ENCODE data around the gene TAOK1.

TAOK1 gene

DNA sequence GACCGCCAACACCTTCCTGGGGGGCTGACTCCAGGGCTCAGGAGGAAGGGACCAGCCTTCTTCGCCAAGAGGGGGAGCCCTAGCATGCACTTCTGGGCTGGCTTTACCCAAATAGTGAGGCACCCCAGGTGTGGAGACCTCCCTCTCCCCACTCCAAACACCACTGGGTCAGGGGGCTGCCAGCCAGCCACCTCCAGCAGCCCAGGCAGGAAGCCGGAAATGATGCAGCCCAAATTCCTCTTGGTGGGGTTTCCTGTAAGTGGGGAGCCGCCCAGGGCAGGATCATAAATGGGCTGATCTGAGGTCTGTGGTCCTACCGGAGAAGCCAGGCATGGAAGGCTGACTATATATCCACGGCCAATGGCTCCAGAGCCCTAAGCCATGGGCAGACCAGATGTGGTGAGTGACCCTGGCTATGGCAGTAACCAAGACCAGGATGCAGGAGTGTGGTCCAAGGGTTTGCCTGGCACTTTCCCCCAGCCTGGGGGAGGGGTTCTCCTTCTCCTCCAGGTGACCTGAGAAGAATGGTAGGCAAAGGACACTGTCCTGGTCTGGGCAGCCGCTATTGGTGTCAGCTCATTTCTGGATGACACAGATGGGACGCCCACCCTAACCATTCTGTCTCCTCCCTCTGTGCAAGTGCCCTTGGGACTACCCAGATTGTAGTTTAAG is 195.1 kb downstream of the TAOK1 start:
- DNase-seq = peak; percentile 25

DNA sequence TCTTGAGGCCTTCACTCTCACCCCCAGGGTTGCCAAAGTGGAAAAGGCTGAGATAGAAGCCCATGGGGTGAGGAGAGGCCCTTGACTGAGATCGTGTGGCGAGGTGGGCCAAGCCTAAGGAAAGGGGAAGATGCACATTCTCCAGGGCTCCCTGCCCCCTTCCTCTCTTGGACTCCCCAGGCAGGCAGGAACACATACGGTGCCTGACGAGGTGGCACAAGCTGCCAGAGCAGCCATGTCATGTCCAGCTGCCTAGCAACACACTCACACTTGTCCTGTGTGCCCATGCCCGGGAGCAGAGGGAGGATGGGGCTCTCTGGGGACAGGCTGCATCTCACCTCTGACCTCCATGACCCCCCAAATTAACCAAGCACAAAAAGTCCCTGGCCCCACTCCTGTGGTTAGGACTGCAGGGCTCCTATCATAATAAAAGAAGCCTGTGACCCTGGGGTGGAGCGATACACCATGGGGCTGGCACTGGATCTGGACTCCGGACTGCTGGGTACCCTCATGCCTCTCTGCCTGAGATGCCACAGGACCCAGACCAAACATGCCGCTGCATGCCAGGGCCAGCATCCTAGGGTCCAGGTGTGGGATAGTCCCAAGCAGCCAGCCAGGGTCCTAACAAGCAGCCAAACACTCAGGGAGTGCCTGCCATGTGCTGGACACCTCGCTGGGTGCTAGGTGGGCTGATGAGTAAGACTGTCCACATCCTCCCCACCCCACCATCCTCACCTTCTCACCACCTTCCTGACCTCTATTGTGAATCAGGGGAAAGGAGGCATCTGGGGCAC is 196.7 kb downstream of the TAOK1 start:
- DNase-seq = no peak

DNA sequence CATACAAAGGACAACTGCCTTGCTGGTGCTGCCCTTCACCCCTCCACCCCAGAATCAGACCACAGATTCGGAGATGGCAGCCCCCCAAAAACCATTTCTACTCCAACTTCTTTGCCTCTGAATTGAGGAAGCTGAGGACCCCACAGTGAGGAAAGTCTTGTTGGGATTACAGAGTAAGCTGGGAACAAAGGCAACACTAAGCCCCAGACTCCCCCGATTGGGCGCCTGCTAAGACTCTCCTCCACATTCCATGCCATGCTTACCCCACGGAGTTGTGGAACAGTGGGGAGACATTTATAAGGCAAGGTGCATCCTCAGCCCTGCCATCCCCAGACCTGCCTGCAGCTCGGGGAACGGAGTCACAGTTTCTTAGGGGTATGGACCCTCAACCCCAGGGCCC is 197.4 kb downstream of the TAOK1 start:
- DNase-seq = no peak

DNA sequence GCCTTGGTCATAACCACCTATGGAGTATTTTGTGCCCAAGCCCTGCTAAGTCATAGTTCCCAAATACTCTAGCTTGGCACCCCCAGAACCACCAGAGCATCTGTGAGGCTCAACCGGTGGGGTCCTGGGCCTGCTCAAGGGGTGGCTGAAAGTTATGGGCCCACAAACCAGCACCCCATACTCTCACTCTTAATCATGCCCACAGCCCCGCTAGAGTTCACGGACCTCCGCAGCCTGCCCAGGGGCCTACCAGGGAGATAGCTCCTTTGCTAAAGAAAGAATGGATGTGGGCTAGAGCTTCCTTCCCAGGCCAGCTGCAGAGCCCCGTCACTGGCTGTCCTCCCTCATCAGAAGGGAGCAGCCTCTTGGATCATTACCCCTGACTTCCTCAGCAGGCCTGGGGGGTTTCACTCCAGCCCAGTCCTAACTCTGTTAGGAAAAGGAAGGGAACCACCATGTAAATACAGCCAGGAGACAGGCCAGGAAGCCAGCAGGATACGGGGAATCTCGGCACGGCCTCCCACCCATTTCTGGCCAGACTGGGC is 197.9 kb downstream of the TAOK1 start:
- no peak for DNase-seq

DNA sequence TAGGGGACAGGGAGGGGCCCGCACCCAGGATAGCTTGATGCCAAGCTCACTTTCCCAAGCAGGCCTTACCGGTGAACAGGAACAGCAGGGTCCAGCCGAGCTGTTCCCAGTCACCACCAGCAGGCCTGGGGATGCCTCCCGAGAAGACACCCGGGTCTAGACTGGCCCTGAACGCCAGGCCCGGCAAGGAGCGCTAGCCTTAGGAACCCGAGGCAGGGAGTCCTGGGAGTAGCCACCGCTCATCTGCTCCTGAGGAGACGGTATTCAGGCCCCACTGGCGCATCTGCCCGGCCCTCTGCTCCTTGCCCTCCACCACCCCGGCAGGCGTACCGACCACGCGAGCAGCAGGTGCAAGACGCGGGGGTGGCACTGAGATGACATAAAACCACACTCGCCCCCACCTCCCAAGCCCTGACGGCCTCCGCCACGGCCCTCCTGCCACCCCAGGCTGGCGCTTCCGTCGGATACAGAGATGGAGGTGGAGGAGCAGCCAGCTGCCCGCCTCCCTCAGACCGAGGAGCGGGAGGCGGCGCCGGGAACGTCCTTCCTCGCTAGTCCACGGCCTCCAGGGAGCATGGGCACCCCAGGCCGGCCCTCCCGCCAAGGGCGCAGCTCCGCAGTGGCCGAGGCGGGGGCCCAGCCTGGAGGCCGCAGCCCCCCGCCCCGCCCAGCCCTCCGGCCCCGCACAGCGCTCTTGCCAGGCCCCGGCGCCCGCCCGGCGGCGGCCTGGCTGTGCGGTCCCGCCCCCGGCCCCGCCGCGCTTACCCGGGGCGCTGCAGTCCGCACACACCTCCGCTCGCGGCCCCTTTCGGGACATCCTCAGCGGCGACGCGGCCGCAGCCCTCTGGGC is 198.6 kb downstream of the TAOK1 start:
- DNase-seq = peak; percentile 37

DNA sequence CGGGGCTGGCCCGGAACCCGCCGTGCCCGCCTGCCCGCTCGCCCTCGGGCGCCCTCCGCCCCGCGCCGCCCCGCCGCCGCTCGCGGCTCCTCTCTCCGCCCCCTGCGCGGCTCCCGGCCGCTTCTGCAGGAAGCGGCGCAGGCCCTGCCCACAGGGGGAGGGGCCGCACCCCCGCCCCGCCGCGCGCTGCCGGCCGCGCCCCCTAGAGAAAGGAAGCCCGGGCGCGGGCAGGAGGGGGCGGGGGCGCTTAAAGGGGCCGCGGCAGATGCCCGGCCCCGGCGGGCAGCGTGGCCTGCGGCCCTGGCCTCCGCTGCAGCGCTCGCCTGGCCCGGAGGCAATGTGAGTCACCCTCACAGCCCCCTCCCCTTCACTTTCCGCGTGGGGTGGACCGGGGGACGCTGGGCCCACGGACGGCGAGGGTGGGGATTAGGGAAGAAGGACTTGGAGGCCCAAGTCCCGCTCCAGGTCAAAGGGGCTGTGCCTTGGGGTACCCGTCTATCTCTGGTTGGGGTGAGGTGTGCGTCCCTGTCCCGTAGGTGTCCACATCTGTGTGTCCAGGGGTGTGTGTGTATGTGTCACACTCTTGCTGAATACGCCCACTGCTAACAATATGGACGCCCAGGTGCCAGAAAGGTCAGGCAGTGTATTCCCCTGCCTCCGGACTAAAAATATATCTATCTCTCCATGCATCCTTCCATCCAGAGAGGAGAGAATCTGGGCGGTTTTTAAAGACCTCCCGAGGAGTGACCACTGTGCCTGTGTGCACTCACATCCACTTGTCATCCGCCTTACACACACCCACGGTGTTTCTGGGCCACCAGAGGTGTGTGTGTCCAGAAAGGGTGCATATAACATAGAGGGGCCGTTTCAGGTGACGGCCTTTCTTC is 199.6 kb downstream of the TAOK1 start, which contains the start of gene GIT1:
Gene GIT1, minus strand, starts transcription at position 125 of the 887 bp plus-strand sequence. CDS start 270 bp downstream, outside the sequence.
- DNase-seq = peak; percentile 81

DNA sequence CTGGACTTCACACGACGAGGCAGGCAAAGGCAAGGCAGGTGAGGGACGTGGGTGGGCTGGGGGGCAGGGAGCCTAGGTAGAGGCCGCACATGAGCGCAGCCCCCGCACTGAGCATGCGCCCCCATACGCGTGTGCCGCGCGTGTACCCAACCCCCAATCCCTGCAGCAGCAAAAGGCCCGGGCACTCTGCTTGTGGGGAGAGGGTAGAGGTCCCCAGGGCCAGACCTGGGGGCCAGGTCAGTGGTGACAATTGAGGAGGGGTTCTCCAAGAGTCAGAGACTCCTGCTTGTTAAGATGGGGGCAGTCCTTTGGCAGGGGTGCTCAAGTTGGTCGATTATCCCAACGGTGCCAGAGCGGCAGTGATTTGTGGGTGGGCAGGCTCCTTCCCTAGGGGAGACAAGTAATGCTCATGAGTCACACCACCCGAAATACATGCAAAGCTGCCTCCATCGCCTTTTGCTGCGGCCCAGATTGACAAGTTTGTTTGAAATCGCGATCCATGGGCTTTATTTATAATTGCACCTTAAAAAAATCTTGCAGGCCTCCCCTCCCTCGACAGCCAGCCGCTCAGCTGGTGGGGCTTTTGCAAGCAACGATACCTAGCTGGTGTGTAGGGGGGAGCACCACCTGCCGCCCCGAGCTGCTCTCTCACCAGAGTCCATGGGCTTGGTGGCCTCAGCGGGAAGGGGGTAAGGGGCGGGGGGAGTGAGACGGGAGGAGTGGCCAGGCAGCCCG is 200.4 kb downstream of the TAOK1 start:
- DNase-seq = no peak

DNA sequence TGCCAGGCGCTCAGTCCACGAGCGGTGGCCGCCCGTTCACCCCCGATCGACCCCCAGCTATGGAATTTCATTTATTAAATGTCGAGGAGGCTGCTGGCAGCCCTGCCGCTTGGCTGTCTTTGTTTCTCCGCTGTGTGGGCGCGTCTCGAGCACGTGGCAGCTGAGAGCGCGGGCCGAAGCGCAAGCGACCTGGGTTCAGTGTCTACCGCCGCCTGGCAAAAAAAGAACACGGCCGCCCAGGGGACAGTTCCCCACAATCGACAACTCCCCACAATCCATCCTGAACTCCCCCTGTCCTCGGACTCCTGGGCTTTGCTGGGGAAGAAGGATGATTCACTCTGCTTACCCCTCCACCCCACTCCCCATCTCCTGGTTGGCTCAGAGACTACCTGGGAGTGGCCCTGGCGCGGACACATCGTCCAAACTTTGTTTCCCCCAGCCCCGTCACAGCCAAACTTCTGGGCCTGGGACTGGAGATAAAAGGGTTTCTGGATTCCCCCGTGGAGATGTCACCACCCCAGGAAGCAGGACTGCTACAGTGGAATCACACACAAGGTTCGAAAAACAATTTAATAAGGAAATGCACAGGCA is 201.1 kb downstream of the TAOK1 start:
- DNase-seq = no peak

DNA sequence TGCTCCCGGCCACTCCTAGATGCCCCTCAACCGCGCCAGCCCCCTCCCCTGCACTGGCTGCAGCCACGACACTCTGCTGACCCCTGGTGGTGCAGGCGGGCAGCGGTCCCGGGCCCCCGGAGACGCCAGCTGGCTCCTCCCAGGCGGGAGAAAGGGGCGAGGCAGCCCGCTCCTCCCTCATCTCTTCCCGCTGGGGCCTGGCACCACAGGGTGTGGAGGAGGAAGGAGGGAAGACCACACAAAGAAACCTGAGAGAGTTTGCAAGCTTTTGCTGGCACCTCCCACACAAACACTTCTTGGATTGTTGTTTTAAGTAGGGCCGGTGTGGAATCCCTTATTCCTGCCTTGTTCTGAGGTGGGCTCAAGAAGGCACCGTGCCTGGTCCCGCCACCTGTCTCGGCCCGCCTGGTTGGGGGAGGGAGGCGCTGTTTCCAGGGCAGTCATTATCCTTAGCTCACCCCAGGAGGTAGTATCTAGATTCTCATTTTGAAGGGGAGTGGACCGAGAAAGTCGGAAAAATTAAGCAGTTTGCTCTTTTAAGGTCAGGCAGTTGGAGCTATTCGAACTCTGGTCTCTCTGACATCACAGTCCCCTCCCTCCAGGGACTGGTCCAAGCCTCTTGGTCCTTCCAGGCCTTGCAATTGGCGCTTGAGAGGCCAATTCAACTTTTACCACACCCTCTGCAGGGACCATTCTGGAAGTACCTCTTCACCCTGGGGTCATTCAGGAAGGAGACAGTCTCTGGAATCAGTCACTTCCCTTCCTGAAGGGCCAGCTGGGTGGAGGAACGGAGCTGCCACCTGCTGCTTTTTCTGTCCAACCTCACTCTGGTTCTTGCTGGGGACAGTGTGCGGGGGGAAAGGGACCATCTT is 201.8 kb downstream of the TAOK1 start:
- DNase-seq = peak; percentile 62

DNA sequence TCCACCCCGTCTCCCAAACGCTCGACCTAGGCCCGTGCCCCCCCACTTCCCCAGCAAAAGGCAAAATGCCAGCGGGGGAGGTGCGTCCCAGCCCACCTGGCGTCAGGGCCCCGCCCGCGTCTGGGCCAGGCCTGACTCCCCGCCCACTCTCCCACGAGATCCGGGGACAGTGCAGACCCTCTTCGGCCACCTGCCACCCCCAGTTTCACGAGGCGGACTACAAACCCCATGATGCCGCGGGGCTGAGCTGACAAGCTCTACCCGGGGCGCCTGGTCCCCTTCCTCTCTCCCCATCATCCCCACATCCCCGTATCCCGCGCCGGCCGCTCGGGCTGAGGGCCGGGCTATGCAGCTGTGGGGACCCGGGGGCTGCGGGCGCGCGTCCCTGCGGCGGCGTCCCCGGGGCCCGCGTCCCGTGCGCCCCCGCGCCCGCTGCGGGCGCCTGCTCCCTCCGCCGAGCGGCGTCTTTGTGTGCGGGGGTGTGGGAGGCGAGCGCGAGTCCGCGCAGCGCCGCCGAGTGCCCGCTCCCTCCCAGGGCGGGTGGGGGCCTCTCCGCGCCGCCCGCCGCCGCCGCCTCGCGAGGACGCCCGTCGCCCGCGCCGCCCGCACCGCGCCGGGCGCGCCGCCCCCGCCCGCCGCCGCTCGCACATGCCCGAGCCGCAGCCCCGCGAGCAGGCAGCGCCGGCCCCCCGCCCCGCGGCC is 202.8 kb downstream of the TAOK1 start, which contains the start of gene ANKRD13B:
Gene ANKRD13B, plus strand, starts transcription at position 283 of the 702 bp plus-strand sequence. CDS start 490 bp downstream, outside the sequence.
- DNase-seq = no peak

DNA sequence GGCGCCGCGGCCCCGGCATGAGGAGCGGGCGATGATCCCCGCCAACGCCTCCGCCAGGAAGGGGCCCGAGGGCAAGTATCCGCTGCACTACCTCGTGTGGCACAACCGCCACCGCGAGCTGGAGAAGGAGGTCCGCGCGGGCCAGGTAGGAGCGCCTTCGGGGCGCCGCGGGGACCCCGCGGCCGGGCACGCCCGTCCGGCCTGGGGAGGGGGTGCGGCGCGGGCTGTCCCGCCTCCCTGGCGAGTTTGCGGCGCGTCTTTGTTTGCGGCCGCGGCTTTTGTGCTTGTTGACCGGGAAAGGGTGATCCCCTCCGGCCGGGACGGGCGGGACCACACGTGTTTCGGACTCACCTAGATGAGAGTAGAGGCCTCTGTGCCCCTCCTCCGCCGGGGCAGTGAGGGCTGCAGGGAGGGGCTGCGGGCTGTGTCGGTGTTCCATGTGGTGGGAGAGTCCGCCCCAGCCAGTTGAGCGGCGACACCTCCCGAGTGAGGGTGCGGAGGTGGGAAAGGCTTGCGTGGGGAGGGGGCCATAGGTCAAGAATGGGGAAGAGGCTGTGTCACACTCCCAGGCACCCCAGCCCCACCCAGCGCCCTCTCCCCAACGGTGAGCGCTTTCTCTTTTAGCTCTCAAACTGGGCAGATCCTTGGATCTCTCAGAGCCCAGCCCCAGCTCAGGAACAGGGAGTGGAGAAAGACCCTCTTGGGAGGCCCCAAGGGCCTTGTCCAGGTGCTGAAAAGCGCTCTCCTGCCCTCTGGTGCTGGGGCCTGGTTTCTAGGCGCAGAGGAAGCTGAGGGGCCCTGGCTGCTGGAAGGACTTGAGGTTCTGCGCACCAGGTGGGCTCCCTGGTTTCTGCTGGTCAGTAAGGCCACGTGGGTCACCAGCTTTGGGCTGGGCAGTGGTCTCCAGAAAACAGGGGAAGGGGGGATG is 203.7 kb downstream of the TAOK1 start:
- DNase-seq = no peak

DNA sequence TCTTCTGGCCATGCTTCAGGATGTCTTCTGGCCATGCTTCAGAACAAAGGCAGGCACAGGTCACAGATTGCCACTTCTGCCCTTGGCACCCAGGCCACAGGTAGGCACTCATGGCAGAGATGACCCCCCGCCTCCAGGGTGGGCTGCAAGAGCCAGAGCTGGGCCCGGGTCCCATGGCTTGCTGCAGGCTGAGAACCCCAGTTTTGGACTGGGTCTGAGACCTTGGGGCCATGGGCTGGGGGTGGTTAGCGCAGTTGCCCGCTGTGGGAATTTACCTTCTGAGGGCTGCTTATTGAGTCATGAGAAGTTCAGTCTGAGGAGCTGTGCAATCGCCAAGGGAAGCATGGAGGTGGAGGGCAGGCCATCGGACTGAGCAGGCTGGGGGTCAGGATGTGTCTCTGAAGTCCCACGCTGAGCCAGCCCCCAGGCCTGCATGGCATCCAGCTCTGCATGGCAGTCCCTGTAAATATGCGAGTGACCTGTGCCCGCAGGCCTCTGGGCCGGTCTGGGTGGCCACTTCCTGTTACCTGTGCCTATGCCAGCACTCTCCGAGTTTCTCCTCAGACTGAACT is 204.4 kb downstream of the TAOK1 start:
- no peak for DNase-seq

DNA sequence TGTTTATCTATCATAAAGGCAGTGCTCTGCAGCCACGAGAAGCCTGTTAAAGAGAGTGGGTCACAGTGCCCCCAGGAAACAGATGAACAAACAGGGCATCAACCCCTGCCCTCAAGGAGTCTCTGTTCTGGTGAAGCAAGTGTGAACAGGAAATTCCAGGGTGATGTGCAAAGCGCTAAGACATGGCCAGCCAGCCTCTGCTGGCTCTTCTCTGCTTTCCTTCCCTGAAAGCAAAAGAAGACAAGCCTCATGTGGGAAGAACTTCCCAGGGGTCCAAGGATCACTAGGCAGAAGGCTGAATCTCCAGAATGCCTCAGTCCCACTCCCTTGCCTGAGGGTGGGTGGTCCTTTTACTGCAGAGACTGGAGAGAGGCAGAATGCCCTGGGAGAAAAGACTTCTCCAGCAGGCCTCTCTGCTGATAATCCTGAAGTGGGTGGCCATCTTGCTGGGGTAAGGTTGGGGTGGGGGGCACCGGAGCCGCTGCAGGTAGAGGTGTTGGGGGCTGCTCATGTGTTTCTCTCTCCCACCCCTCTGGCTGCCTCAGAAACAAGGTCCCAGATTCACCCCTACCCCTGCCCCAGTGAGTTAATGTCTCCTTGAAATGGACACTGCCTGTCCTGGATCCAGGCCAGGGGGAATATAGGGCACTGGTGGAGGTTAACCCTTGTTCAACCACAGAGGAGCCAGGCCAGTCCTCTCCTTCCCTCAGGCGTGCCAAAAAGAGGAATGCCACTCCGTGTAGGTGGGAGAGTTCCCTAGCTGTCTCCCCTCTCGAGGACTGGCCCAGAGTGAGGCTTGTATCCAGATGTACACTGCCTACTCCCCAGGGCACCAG is 205.2 kb downstream of the TAOK1 start:
- no peak for DNase-seq

DNA sequence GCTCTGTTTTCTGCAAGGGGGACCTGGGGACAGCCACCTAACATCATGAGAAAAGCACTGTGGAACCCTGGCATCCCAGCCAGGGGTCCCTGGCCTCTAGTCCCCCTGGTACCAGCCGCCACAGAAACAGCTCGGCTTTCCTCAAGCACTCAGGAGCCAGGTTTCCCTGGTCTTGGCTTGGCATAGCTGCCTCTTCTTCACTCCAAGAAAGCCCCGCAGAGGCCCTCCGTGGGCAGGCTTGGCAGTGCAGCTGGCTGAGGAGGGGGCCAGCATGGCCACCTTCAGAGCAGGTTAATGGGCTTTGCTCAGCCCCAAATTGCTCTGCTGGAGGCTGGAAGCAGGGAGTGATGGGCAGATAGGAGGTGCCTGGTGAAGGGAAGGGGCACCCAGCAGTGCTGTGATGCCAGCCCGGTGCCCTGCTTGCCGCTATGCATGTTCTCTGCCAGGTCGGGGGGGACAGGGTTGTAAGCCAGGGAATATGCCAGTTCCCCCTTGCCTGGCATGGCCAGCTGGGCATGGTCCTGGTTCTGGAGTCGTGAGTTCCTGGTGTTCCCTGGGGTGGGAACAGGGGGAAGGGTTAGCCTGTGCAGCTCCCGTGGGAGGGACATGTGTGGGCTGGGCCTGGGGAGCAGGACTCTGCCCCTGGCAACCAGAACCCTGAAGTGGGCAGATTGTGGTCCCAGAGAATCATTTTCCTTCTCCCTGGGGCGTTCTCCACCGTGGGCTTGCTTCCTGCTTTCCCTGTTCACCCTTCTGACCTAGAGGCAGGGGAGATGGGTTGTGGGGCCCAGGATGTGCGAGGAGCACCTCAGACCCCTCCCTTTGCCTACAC is 206.0 kb downstream of the TAOK1 start:
- DNase-seq = no peak

DNA sequence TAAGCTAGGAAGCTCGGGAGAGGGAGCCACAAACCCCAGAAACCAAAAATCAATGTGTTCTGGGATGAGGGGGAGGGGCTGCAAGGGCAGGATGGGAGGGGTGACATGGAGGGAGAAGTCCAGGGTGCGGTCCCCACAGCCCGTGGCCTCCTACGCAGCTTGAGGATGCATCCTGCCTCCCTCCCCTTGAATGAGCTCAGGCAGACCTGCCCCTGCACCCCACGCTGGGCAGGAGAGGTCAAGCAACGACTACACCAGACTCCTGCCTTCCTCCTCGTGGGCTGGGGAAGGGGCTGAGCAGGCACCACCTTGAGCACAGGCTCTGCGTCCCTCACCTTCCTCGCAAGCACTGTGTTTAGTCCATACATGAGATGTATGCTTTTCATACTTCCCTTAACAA is 206.6 kb downstream of the TAOK1 start:
- DNase-seq = no peak

Data from central memory CD4-positive, alpha-beta T cell (primary cell).